LHCN-M2 (cell line): Measurements from ENCODE around the gene PUS7. TPM values are rescaled to one million over a fixed set of nuclear protein-coding genes. Genes with fewer than 3 reads are reported as not detected.
"Not testable (repeated sequence)": the region's sequence is repeated elsewhere in the genome, so short reads cannot be mapped to it uniquely, and the experiment has no call there.

ENCODE experiments used
- DNase-seq: peaks from one replicate; pipeline ENCODE4 v3.0.0-alpha.2; 2012; ENCODE audit warnings: low read depth
- total RNA-seq: library from RNA; depleted of rRNA; stranded (reverse); fragments of >200 nt; gene quantifications from 2 replicates; pipeline ENCODE4 v1.2.3, GENCODE V29; 2014

Gene PUS7
- total RNA-seq, 1 experiment from 2014 or later = 32.6 TPM

DNA sequence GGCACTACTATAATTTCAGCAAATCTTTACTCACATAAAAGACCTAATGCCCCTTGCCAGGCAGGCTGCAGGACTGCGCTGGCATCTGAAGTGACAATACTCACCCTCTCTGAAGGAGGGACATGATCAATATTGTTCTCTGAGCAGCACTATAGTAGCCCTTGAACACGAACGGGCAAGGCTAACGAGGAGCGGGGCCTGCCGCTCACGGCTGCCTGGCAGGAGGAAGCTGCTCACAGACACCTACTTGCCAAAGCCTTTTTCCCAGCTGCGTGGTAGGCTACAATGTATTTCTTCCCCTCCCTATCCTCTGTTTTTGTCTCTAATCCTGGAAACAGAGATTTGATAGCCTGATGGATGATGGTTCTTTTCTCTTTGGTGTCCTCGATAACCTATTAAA lies 19.9 kb downstream of the PUS7 start:
- DNase-seq = no peak

DNA sequence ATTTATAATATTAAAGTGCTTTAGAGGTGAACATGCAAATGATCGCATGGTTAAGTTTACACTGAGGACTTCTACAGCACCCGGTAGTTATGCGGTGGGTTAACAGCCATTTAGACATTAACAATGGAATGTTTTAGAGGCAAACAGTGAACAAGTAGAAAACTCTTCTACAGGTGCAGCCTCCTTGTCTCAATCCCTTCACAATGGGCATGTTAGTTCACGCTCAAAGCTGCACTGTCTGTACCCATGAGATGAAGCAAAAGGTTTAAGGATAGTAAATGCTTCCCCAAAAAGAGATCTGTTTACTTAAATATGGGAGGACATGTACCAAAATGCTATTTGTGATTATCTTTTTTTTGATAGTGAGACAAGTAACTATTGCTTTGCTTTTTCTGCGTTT lies 25.1 kb downstream of the PUS7 start:
- DNase-seq = no peak

DNA sequence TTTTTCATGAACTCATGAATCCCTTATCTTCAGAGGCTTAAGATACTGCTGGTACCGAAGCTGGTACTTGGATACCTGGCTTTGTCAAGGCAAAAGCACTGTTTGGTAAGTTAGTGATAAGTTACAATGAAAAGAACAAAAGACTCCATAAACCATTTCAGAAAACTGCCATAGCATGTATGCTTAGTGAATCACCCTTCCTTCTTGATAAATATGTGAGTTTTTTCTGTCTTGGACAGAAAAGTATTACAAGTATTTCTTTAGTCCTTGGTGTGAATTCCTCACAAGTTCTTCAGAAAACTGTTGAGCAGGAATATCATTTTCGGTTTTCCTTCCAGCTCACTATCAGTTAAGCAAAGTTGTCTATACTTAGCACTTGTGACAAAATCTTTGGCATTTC lies 25.6 kb downstream of the PUS7 start:
- peak; percentile 17 for DNase-seq

DNA sequence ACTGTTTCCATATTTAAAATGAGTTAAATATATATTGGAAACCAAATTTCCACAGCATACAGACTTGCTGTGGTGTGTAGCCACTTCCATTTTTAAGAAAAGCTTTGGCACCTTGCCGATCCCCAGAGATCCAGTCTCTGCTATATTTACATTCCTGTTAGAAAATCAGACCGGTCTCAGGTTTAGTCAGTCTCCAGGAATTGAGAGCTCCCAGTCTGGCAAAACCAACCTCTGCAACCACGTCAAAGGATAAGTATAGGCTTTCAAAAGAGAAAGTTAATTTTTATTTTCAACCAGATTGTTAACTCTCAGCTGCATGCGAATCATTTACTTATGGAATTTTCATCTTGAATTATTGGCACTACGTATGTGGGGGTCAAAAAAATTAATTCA lies 28.2 kb downstream of the PUS7 start:
- DNase-seq = peak; percentile 59

DNA sequence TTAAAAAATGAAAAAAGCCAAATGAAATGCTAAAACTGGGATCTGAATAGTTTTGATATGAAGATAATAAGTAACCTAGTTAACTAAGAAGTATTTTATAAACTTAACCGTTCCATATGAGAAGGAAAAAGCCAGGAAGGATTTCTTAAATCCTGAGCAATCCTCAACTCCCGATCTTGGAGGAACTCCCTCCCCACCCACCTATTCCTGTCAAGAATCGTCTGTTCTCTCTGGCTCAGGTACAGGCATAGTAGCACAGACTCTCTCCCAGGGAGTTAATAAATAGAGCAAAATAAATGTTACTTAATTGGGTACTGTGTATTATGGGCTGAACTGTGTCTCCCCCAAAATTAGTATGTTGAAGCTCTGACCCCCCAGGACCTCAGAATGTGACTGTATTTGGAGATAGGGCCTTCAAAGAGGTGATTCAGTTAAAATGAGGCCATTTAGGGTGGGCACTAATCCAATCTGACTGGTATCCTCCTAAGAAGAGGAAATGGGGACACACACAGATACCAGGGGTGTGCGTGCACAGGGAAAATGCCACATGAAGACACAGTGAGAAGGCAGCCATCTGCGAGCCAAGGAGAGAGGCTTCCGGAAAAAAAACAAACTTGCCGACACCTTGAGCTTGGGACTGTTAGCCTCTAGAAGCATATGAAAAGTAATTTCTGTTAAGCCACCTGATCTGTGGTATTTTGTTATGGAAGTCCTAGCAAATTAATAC lies 28.7 kb downstream of the PUS7 start:
- no peak for DNase-seq

DNA sequence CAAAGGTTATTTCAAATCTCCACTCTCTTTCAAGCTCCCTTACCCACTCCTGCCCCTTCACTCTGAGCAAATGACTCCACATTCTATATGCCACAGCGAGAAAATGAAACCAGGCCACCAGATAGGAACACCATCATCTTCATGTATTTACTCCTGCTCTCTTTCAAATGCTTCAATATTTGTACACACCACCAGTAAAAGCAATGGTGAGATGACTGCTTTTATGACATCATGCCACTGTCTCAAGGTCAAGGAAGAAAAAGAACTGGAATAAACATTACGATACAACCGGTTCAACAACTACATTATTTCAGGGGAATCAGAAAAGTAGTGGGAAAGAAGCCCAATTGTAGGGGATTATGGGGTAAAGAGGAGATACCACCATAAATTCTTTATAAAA lies 32.7 kb downstream of the PUS7 start:
- no peak for DNase-seq

DNA sequence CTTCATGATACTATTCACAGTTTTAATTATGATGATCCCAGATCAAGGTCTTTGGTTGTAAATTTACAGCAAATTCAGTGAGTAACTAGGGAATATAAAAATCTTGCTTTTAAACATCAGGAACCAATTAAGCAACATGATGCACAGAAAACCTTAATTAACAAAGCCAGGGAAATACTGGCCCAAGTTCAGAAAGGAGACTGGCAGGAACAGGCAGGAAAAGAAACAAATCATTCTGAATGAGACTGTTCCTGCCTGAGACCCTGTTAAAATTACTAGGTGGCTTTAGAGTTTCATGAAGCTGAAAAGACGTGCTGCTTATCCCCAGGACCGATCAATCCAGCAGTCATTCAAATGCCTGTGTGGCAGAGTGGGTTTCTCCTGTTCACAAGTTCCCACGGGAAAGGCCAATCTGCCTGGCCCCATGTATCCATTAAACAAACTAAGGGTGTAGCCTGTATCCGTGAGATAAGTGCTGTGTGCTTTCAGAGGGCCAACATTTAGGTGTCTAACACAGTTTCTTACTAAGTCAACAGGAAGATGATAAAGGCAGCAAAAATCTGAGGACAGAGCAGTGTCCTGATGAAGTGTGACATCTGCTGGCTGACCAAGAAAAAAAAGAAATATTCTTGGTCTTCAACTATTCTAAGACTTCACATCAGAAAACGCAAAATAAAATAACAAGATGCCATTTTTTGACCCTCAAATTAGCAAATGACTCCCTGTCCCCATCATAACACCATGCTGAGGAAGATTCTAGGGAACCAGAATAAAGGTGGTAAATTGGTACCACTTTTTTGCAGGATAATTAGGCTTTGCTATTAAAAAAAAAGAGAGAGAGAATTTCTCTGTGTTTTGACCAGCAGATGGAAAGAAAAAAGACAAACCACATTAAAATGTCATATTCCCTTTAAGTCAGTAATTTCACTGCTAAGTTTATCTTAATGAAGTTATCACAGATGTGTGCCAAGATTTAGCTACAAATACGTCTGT lies 34.2 kb downstream of the PUS7 start:
- DNase-seq = peak; percentile 84

DNA sequence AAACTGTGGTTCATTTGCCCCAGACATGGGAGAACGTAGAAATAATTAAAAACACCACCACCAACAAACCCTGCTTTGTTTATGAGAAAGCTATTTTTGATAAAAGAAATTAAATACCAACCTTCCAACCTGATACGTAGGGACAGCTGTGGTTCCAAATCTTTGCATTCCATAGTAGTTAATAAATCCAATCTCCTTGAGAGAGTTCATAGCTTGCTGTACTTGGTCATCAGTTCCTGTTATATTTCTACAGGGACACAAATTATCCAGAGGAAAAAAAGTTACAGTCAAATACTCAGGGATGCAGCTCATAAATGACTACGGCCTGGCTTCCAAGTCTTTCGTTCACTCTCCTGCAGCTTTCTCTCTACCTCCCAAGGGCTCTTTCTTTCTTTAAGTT lies 41.1 kb downstream of the PUS7 start:
- DNase-seq = peak; percentile 79

DNA sequence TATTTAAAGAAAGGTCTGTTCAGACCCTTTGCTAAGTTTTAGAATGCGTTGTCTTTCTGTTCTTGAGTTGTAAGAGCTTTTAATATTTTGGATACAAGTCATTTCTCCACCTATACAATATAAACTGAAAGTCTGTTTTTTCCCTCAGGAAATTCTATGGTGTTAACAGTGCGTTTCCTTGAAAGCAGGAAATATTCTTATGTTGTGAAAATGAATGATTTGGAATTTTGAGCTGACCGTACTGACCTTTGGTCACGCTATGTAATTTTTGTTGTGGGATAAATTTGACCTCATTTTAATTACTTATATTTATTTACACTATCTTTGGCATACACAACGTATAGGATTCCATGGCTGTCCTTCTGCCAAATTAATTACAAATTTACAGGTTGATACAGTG lies 43.5 kb downstream of the PUS7 start:
- no peak for DNase-seq

DNA sequence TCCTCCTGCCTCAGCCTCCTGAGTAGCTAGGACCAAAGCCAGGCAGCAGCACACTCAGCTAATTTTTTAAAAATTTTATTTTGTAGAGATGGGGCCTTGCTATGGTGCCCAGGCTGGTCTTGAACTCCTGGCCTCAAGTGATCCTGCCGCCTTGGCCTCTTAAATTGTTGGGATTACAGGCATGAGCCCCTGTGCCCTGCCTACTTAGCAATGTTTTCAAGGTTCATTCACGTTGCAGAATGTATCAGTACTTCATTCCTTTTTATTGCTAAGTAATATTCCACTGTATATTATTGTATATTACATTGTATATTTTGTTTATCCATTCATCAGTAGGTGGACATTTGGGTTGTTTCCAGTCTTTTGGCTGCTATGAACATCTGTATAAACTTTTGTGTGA lies 44.2 kb downstream of the PUS7 start:
- DNase-seq = no peak

DNA sequence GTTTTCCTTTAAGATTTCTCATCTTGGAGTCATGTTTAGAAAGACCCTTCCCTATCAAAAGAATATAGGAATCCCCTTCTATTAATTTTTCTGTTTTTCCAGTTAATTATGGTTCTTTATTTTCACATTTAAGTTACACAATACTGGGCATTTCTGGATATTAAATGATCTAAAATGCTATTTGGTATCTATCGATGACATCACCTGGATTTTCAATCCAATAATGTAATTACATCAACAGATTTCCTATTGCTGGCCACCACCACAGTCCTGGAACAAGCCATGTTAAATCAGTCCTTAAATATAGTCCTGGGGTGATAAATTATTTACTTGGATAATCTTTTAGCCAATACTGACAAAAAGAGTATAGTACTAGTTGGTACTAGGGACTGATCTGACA lies 48.0 kb downstream of the PUS7 start:
- no peak for DNase-seq

DNA sequence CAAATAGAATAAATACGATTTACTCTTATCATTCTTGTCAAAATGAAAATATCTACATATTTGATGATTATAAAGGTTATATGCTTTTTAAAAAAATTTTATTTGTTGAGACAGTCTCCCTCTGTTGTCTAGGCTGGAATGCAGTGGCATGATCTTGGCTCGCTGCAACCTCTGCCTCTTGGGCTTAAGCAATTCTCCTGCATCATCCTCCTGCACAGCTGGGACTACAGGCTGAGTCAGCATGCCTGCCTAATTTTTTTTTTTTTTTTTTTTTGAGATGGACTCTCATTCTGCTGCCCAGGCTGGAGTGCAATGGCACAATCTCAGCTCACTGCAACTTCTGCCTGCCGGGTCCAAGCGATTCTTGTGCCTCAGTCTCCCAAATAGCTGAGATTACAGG lies 48.9 kb downstream of the PUS7 start:
- peak; percentile 91 for DNase-seq

DNA sequence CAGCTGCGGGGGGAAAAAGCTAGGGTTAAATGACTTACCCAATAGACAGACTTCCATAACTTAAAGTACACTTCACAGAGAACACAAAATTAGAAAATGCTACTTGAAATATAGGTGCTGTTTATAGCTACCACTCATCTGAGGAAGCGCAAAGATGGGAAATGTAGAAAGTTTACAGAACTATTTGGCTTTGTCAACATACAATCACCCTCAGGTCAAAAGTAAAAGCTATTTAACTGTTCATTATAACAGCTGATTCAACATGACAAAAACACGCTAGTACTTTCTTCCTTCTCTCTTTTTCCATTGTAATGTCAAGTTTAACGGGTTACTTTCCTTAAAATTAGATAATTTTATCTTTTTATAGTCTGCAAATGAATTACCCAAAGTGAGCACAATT lies 51.2 kb downstream of the PUS7 start:
- DNase-seq = no peak

DNA sequence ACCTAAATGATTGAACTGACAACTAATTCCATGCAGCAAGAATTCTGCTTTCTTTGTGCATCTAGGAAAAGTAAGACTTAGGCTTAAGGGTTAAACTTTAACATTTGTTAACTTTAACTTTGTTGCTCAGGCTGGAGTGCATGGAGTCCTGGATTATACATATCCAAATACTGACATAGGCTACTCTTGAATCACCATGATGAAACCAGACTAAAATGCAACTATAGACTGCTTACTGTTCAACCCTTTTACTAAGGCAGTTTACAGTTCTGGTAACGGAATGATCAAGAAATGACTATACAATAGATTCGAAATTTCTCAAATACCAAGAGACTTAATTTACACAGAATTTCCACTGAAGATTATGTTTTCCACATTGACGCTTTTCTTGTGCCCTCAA lies 52.0 kb downstream of the PUS7 start:
- no peak for DNase-seq

DNA sequence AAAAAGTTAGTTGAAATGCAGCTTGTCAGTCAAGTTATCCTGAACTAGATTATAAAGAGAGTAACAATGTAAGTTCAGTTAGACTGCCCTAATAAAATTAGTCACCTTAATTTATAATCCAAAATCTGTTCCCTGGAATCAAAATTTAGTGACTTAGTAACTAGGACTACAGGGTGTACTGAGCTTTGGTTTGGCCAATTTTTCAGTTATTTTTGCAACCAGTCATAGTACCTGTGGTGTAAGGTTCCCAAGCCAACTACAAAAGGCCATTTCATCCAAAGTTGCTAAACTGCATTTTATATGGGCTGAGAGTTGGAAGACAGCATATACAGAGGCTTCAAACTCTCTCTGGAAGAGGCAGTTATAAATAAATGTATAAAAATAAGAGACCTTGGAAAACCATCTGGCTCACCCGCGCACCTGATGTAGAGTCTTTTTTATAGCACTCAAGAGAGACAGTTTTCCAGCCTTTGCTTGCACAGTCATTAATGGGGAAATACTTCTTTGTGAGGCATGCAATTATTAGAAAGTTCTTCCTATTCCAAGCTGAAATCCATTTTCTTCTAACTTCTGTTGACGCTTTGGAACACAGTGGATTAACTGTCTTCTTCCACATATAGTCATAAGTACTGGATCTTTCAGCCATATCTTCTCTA lies 59.2 kb downstream of the PUS7 start:
- DNase-seq = no peak

DNA sequence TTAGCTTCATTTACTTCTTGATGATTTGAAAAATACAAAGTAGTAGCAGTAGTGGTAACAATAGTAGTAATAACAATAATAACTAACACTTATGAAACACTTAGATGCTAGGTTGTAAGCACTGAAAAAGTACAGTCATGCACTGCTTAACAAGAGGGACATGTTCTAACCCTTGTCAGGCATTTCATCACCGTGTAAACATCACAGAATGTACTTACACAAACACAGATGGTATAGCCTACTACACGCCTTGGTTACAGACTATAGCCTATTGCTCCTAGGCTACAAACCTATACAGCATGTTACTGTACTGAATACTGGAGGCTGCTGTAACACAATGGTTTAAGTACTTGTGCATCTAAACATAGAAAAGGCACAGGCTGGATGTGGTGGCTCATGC lies 60.6 kb downstream of the PUS7 start:
- DNase-seq = no peak

DNA sequence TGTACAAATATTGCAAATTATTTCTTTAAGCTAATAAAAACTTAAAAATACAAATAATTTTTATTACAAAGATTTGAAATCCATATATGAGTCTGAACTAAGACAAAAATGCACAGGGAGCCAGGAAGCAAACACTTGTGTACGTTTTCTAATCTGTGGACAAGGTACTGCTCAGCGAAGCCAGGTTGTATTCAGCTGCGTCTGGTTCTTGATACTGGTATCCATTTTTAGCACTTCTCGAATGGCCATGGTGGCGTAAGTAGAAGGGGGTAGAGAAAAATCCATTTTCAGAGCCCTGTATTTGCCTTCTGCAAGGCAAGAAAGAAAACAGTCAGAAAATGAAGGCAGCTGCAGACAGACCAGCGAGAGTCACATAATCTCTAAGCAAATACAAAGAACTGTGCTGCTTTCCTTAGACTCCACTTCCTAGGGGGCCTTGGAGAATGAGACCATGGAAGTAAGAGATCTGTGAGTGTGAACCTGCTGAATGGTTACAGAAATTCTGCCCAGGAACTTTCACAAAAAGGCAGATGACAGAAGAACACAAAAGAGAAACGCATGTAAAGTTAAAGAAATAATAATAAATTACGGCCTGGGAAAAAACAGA lies 64.3 kb downstream of the PUS7 start:
- no peak for DNase-seq

DNA sequence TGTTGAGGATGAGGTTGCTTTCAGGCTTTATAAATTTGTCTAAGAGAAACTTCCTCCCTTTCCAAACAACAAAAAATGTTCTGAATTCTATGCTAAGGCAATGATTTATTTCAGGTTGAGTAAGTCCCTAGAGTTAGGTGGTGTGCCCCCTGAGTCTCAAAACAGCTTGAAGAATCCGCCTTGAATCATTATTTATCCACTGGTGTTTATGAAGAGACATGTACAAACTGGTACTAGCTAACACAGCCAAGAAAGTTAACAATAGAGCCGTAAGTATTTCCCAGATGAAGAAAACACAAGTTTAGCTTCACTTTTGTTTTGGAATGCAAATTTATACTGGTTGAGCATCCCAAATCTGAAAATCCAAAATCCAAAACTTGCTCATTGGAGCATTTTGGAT lies 67.2 kb downstream of the PUS7 start:
- DNase-seq = peak; percentile 77

DNA sequence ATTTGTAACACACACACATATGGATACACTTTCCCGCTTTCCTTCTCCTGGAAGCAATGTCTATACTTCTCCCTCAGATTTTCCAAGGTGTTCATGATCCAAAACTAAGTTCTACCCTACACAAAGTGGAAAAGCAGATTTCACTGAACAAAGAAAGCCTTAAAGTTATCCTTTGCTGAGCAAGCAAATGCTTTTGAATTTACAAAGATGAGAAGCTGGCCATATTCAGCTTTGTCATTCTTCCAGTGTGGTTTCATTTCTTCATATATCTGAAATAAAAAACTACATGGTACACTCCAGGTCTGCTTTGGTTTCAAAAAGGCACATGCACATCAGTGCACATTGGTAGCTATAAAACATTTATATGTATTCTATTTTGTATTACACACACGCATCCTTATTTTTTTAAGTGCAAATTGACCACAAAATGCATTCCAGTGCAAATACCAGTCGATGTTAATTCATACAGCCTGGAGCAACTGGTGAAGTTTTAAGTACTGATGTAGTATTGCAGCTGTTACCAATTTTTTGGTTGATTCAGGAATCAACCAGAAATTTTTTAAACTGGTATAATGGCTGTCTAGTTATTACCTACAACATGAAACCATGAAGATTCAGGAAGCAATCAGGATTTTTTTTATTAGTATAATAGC lies 67.8 kb downstream of the PUS7 start:
- peak; percentile 98 for DNase-seq

DNA sequence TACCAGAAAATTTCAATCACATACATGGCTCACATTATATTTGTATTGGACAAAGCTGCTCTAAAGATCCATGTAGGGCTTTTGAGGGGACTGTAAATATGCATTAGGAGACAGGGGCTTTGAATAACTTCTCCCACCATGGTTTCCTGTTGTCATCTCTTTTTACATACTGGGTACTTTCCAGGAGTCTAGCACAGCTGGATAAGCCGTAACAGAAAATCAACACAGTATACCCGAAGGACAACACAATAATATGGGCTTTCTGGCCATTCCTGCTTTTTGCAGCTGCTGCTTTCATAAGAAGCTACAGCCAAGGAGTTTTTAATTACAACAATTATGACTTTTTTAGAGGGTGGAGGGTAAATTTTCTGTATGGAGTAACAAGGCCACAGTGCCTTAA lies 70.0 kb downstream of the PUS7 start:
- peak; percentile 59 for DNase-seq

DNA sequence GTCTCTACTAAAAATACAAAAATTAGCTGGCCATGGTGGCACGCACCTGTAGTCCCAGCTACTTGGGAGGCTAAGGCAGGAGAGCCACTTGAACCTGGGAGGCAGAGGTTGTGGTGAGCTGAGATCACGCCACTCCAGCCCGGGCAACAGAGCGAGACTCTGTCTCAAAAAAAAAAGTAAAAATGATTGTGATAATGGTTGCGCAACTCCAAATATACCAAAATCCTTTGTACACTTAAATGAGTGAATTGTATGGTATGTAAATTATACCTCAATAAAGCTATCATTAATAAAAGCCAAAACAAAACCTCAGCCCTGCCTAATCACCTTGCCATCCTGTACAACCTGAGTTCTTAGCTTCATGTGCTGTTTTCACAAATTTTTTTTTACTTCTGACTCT lies 71.2 kb downstream of the PUS7 start:
- not testable (repeated sequence) for DNase-seq
